IPS-20b (cell line): Measurements from ENCODE around the gene AICDA.
"Not testable (repeated sequence)": the region's sequence is repeated elsewhere in the genome, so short reads cannot be mapped to it uniquely, and the experiment has no call there.

ENCODE experiments used
- H3K27ac ChIP-seq: one replicate; pipeline ENCODE4 v1.5.1; 2013; ENCODE audit warnings: low read length
- H3K27me3 ChIP-seq: 2 replicates; pipeline ENCODE4 v1.6.1; 2013; ENCODE audit warnings: mild to moderate bottlenecking, low read length, inconsistent platforms; ENCODE audit not compliant: insufficient read depth
- H3K36me3 ChIP-seq: 2 replicates; pipeline ENCODE4 v1.6.1; 2013; ENCODE audit warnings: low read depth, mild to moderate bottlenecking, inconsistent platforms, low read length, moderate library complexity; ENCODE audit not compliant: insufficient read depth
- H3K4me1 ChIP-seq: 2 replicates; pipeline ENCODE4 v1.6.1; 2013; ENCODE audit warnings: mild to moderate bottlenecking, control low read depth, inconsistent platforms, low read length, moderate library complexity; ENCODE audit not compliant: insufficient read depth
- H3K4me3 ChIP-seq: 2 replicates; pipeline ENCODE4 v1.5.1; 2013; ENCODE audit warnings: mild to moderate bottlenecking, low read length, inconsistent platforms
- H3K9ac ChIP-seq: 2 replicates; pipeline ENCODE4 v1.6.1; 2013; ENCODE audit warnings: low read depth, mild to moderate bottlenecking, inconsistent platforms, low read length, moderate library complexity
- H3K9me3 ChIP-seq: 2 replicates; pipeline ENCODE4 v1.6.1; 2013; ENCODE audit warnings: mild to moderate bottlenecking, low read depth, low read length, inconsistent platforms; ENCODE audit not compliant: insufficient read depth

Gene AICDA

DNA sequence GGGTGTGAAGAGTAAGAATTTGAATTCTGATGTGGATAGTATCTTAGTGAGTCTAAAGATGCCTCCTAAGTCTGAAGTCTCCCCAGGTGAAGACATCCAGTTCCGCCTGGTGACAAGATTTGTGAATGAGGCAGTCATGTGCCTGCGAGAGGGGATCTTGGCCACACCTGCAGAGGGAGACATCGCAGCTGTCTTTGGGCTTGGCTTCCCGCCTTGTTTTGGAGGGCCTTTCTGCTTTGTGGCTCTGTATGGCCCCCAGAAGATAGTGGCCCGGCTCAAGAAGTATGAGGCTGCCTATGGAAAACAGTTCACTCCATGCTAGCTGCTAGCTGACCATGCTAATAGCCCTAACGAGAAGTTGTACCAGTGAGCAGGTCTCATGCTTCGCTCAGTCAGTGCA, 24.6 kb upstream of the AICDA start:
- H3K4me1 ChIP-seq = peaks cover 18% of the 10 kb centered on the region
- no peak overlapping the region for H3K9ac ChIP-seq
- no peak overlapping the region for H3K4me3 ChIP-seq
- H3K27ac ChIP-seq = no peak overlapping the region
- no peaks in the 10 kb centered on the region for H3K36me3 ChIP-seq
- no peaks in the 10 kb centered on the region for H3K27me3 ChIP-seq
- H3K9me3 ChIP-seq = no peaks in the 10 kb centered on the region

DNA sequence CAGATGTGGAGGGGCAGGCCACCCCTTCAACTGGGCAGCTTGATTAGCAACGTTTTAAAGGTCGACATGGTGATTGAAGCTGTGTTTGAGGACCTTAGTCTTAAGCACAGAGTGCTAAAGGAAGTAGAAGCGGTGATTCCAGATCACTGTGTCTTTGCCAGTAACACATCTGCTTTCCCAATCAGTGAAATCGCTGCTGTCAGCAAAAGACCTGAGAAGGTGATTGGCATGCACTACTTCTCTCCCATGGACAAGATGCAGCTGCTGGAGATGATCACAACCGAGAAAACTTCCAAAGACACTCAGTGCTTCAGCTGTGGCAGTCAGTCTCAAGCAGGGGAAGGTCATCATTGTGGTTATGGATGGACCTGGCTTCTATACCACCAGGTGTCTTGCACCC, 23.9 kb upstream of the AICDA start:
- Histone ChIP-seq H3K27me3 (no peaks in the 10 kb centered on the region), H3K9me3 (no peaks in the 10 kb centered on the region), H3K4me1 (peaks cover 18% of the 10 kb centered on the region), H3K27ac (no peak overlapping the region), H3K36me3 (no peaks in the 10 kb centered on the region), H3K9ac (peak overlapping the region; percentile 42), H3K4me3 (no peak overlapping the region)

DNA sequence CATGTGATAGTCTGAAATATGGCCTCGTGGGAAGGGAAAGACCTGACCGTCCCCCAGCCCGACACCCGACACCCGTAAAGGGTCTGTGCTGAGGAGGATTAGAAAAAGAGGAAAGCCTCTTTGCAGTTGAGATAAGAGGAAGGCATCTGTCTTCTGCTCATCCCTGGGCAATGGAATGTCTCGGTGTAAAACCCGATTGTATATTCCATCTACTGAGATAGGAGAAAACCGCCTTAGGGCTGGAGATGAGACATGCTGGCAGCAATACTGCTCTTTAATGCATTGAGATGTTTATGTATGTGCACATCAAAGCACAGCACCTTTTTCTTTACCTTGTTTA, 23.3 kb upstream of the AICDA start:
- not testable (repeated sequence) for H3K36me3 ChIP-seq, H3K9ac ChIP-seq, H3K4me3 ChIP-seq, H3K27ac ChIP-seq, H3K27me3 ChIP-seq, H3K9me3 ChIP-seq
- H3K4me1 ChIP-seq = peaks cover 18% of the 10 kb centered on the region

DNA sequence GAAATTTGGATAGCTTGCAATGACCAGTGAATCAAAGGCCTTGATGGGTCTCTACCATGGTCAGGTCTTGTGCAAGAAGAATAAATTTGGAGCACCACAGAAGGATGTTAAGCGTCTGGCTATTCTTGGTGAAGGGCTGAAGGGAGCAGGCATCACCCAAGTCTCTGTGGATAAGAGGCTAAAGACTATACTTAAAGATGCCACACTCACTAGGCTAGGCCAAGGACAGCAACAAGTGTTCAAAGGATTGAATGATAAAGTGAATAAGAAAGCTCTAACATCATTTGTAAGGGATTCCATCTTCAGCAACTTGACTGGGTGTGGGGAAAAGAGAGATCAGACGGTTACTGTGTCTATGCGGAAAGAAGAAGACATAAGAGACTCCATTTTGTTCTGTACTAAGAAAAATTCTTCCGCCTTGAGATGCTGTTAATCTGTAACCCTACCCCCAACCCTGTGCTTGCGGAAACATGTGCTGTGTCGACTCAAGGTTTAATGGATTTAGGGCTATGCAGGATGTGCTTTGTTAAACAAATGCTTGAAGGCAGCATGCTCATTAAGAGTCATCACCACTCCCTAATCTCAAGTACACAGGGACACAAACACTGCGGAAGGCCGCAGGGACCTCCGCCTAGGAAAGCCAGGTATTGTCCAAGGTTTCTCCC, 22.8 kb upstream of the AICDA start:
- not testable (repeated sequence) for H3K27me3 ChIP-seq, H3K27ac ChIP-seq, H3K9me3 ChIP-seq, H3K36me3 ChIP-seq, H3K4me3 ChIP-seq, H3K9ac ChIP-seq
- peaks cover 18% of the 10 kb centered on the region for H3K4me1 ChIP-seq

DNA sequence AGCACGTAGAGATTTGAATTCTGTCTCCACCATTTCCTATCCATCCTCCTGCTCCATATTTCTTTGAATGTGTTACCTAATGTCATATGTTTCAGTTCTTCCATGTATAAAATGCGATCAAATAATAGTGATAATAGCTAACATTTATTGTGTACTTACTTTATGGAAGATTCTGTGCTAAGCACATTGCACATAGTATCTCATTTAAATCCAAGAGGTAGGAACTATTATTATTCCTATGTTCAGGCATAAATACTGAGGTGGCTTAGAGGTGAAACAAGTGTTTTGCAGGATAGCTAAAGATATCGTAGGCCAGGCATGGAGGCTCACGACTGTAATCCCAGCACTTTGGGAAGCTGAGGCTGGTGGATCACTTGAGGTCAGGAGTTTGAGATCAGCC, 17.5 kb upstream of the AICDA start:
- Histone ChIP-seq H3K36me3 (no peaks in the 10 kb centered on the region), H3K4me3 (no peak overlapping the region), H3K9me3 (no peaks in the 10 kb centered on the region), H3K27ac (no peak overlapping the region), H3K9ac (no peak overlapping the region), H3K4me1 (peaks cover 2% of the 10 kb centered on the region), H3K27me3 (no peaks in the 10 kb centered on the region)

DNA sequence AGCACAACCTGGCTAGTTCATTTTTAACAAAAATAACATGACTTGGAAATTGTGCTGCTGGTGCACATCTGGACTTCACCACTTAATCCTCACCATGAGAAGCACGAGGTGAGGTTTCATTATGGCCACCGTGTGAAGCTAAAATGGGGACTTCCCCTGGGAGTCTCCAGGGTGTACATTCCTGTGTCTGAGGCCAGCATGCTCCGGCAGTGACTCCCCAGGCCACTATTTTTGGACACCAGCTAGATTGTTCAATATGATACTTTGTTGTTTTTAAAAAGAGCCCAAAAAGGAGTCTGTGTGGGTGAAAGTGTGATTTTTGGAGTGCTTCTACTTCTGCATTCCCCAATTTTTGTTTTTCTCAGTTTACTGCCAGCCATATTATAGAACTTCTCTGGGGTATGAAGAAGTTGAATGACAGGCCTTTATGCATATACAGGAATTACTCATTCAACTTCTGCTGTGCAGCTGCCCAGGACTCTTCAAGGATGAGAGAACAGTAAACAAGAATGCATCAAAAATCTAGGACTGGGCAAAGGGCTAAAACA, 16.9 kb upstream of the AICDA start:
- H3K36me3 ChIP-seq = no peaks in the 10 kb centered on the region
- no peaks in the 10 kb centered on the region for H3K4me1 ChIP-seq
- no peak overlapping the region for H3K9ac ChIP-seq
- H3K9me3 ChIP-seq = no peaks in the 10 kb centered on the region
- H3K27ac ChIP-seq = no peak overlapping the region
- no peaks in the 10 kb centered on the region for H3K27me3 ChIP-seq
- H3K4me3 ChIP-seq = no peak overlapping the region

DNA sequence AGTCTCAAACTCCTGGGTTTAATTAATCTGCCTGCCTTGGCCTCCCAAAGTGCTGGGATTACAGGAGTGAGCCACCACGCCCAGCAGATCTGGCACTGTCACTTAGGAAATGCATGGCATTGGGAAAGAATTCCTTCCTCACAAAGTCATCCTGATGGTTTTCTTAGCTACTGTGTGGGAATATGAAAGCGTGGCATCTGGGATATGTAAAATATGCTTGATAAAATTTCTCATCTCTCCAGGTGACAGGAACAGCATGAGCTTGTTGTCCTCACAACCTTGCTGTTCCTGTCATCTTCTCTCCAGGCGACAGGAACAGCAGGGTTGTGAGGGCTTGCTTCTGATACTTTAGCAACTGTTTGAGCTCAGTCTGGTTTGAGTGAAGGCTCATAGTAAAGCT, 16.1 kb upstream of the AICDA start:
- Histone ChIP-seq H3K36me3 (no peaks in the 10 kb centered on the region), H3K4me3 (no peak overlapping the region), H3K27ac (no peak overlapping the region), H3K4me1 (no peaks in the 10 kb centered on the region), H3K9ac (no peak overlapping the region), H3K9me3 (no peaks in the 10 kb centered on the region), H3K27me3 (no peaks in the 10 kb centered on the region)

DNA sequence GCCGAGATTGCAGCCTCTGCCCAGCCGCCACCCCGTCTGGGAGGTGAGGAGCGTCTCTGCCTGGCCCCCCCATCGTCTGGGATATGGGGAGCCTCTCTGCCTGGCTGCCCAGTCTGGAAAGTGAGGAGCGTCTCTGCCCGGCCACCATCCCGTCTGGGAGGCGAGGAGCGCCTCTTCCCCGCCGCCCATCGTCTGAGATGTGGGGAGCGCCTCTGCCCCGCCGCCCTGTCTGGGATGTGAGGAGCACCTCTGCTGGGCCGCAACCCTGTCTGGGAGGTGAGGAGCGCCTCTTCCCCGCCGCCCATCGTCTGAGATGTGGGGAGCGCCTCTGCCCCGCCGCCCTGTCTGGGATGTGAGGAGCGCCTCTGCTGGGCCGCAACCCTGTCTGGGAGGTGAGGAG, 12.1 kb upstream of the AICDA start:
- not testable (repeated sequence) for H3K9ac ChIP-seq, H3K4me3 ChIP-seq, H3K36me3 ChIP-seq, H3K4me1 ChIP-seq, H3K27me3 ChIP-seq, H3K27ac ChIP-seq, H3K9me3 ChIP-seq

DNA sequence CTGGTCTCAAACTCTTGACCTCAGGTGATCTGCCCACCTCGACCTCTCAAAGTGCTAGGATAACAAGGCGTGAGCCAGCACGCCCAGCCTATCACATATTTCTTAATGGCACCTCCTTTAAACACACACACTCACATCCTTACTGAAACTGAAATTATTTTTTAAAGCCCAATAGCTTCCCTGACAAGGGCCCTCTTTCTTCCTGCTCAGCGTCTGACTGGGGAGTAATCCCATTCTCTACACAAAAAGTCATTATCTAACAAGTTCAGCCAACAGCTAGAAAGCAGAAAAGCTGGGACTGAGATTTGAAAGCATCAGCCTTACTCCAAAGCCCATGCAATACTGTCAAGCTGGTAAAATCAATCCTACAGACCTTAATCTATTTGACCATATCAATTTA, 10.0 kb upstream of the AICDA start:
- H3K36me3 ChIP-seq = no peaks in the 10 kb centered on the region
- H3K4me1 ChIP-seq = no peaks in the 10 kb centered on the region
- H3K27ac ChIP-seq = no peak overlapping the region
- no peak overlapping the region for H3K4me3 ChIP-seq
- 0 out of 2 replicates have a peak, but pooled peaks cover 4% of the 10 kb centered on the region for H3K9me3 ChIP-seq
- no peaks in the 10 kb centered on the region for H3K27me3 ChIP-seq
- no peak overlapping the region for H3K9ac ChIP-seq

DNA sequence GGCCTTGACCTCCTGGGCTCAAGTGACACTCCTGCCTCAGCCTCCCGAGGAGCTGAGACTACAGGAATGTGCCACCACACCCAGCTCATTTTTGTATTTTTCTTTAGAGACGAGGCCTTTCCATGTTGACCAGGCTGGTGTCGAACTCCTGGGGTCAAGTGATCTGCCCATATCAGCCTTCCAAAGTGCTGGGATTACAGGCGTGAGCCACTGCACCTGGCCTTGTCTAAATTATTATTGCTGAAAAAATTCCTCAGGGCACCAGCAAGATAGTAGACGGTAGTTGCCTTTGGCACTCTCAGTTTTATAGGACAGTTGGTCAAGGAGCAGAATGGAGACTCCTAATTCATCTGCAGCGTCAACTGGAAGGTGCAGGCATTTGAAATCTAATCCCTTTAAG, 2.5 kb upstream of the AICDA start:
- H3K27ac ChIP-seq = no peak overlapping the region
- H3K4me3 ChIP-seq = no peak overlapping the region
- no peaks in the 10 kb centered on the region for H3K36me3 ChIP-seq
- no peaks in the 10 kb centered on the region for H3K4me1 ChIP-seq
- H3K27me3 ChIP-seq = no peaks in the 10 kb centered on the region
- no peak overlapping the region for H3K9ac ChIP-seq
- no peaks in the 10 kb centered on the region for H3K9me3 ChIP-seq

DNA sequence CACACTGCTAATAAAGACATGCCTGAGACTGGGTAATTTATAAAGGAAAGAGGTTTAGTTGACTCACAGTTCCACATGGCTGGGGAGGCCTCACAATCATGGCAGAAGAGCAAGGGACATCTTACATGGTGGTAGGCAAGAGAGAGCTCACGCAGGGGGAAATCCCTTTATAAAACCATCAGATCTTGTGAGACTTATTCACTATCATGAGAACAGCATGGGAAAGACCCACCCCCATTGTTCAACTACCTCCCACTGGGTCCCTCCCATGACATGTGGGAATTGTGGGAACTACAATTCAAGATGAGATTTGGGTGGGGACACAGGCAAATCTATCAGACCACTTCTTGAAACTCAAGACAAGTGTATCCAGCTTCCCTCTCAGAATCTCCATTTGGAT, 1.2 kb upstream of the AICDA start:
- not testable (repeated sequence) for H3K27me3 ChIP-seq, H3K9me3 ChIP-seq, H3K27ac ChIP-seq, H3K4me3 ChIP-seq, H3K4me1 ChIP-seq, H3K9ac ChIP-seq, H3K36me3 ChIP-seq

DNA sequence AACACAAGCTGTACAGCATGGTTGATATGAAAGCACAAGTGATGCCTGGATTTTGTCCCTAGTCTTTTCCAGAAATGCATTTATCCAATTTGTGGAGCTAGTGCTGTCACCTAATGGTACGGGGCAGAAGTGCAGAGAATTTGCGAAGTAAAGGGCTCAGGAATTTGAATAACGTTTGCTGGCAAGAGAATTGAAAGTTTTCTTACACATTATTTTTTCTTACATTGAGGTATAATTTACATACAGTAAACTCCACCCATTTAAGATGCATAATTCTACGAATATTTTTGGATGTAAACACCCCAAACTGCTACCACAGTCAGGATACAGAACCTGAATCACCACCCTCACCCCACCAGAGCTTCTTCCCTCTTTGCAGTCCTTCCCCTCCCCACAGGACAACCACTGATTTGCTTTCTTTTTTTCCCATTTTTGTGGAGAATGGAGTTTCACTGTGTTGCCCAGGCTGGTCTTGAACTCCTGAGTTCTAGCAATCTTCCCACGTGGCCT, 3.5 kb downstream of the AICDA start:
- Histone ChIP-seq H3K27ac (no peak overlapping the region), H3K9me3 (no peaks in the 10 kb centered on the region), H3K4me1 (peaks cover 8% of the 10 kb centered on the region; the same call in 1 of the 2 replicates), H3K27me3 (no peaks in the 10 kb centered on the region), H3K9ac (no peak overlapping the region), H3K36me3 (no peaks in the 10 kb centered on the region), H3K4me3 (no peak overlapping the region)
